NCI-H1105 treated with DMSO at 0.1 percent for 48 hours (cell line): ENCODE data around the gene KCTD16.

Experiments
- DNase-seq: peaks from one replicate; lab custom pipeline; 2025; lab: John Stamatoyannopoulos, UW

Gene KCTD16

DNA sequence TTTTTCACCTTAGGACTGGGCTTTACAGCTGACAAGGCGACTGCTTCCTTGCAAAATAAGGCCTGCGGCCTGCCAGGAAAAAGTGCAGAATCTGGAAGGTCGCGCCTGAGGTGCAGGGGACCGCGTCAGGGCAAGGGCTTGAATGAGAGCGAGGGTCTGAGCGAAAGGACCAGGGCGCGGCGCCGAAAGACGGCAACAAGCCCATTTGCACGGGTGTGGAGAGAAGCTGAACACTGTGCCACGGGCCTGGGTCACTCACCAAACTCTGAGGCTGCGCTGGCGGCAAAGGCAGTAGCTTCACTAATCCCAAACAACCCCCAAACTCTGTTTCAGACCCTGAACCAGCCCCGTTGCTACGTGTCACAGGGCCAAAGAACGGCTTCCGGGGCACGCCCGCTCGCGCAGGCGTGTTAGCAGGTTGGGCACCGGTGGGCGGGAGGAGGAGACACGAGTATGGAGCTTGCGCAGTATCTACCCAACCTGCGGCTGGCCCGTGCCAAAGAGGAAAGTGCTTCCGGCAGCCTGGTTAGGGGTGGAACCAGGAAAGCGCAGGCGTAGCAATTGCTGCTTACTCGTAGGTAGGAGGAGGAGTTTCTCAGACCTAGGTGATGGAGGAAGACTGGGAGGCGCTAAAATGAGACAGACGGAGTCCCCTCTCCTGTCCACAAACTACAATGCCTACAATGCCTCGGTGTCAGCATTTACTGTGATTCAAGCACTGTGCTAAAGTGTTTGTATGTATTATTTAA is at the start of gene KCTD16, which contains the start of gene YIPF5:
Gene KCTD16, plus strand, starts transcription at position 598 of the 749 bp plus-strand sequence.
Gene YIPF5, minus strand, starts transcription at position 384 of the 749 bp plus-strand sequence. CDS start 704 bp downstream, outside the sequence.
- DNase-seq, result peak; percentile 94

DNA sequence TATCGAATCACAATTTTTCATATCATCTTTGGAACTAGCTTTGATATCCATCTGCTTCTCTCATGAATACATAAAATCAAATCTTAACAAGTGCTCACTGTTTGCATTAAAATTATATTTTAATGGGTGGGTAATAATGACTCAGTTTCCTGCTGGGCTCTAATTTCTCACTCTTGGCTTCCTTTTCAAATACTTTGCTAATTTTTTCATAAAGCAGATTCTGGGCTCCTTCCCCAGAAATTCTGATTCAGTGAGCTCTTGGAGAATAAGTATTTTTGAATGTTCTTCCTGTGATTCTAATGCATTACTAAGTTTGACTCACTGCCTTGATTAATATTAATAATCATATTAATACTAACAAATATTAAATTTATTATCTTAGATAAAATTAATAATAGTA is 49.1 kb upstream of the KCTD16 start:
- DNase-seq, result no peak

DNA sequence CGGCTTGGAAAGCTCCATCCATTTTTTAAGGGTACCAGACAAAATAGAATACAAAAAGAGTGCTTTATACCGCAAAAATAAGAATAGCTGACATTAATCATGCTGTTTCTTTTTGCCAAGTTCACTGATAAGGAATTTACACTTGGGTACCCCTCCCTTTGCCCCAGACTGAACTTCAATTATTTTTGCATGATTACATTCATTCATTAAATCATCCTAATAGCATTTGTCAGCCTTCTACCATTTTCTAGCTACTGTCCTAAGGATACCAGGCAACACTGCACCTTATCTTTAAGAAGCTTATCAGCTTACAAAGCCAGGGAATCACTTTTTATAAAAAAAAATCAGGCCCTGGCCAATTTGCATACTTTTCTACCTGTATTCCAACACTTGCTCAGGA is 48.6 kb upstream of the KCTD16 start:
- no peak for DNase-seq

DNA sequence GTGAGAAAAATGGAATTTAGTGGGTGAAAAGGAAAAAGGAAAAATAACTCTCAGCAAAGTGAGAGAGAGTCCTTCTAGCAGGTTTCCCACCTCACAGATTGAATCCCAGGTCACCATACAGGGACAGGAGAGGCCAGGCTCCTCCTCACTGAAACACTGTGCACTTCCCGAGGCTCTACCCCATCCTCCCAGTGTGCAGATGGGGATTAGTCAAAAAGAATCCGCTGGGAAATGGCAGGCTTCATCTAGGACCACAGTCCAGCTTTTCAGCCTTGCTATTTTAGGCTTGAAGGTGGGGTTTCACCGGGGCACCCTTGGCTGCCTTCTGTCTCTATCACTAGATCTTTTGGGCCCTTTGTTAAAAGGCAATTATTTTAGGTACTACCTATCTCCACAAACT is 48.0 kb upstream of the KCTD16 start:
- no peak for DNase-seq

DNA sequence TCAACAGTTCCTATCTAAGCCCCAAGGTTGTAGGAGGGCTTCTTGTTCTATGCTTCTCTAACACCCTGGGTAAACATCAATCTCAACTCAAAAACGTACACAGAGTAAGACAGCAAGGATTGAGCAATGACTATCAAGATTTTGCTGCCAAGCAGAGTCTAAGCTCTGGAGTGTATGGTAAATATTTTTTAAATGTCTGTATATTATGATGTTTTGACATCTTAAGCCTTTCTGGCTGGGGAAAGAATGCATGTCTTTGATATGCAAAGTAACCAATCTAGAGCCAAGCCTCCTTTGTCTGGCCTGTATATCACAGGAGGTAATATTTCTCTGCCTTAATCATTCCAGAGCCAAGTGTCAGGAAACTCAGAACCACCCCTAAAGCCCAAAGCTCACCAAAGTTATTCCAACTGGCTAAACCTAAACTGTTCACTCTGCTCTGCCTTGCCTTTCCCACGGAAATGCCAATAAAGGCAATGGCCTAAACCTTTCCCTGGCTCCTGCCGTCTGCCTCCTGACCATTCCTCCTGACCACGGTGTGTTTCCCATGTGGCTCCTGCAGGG is 45.4 kb upstream of the KCTD16 start:
- no peak for DNase-seq

DNA sequence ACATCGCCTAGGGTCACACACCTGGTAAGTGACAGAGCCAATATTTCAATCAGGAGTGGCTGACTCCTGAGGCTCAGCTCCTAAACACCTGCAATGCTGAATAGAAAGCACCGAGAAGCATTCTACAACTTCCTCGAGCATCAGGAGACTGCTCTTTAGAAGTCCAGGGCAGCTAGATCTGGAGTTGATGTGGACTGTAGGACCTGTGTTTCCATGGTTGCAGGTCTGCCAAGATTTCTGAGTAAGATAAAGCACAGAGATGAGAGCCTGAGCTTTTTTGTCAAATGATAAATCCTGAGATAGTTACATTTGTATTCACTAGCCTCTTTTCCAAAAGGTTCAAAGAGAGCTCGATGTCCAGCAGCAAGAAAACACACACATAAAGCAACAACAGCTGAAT is 44.0 kb upstream of the KCTD16 start:
- no peak for DNase-seq

DNA sequence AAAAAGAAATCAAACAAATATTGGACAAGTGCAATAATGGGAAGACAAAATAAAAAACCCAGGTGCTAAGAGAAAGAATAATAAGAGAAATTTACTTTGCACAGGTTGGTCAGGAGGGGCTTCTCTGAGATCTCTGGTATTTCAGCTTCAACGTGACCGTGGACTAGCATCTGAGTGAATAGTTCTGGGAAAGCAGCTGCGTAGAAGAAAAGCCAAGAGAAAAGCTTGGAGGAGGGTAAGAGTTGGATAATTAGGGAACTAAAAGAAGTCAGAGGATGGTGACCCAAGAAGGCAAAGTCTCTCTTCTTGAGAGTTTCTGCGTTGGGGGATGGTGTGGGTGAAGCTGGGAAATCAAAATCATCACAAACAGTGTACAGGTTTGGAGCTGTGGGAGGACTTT is 41.8 kb upstream of the KCTD16 start:
- no peak for DNase-seq

DNA sequence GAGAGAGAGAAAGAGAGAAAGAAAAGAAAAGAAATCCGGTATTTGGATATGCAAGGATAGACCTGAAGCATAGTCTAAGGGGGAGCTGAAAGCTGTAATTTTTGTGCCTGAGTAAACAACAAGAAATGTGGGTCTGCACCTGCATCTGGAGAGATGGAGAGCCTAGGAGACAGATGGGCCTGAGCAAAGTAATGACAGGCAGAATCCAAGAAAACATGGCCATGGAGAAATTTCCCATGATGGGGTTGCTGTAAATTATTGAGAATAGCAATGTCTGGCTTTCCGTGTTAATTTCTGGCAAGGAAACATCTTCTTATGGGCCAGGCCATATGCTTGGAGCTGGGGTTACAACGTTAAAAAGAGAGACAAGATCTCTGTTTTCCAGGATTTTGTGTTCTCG is 40.4 kb upstream of the KCTD16 start:
- DNase-seq, result no peak

DNA sequence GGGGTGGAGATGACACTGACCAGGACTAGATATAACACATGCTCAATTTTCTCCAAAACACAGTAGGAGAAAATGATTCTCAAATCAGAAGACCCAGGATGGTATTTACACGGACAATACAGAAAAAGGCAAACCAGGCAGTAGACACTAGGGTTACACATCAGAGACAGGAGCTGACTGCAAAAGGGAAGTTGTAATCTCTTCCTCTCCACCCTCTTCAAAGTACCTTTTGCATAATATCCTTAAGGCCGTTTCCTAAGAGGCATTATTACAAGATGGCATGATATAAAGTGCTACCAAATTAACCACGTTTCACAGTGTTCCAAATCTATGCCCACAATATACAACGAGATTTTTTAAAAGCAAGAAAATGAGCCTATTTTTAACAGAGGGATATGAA is 39.4 kb upstream of the KCTD16 start:
- no peak for DNase-seq

DNA sequence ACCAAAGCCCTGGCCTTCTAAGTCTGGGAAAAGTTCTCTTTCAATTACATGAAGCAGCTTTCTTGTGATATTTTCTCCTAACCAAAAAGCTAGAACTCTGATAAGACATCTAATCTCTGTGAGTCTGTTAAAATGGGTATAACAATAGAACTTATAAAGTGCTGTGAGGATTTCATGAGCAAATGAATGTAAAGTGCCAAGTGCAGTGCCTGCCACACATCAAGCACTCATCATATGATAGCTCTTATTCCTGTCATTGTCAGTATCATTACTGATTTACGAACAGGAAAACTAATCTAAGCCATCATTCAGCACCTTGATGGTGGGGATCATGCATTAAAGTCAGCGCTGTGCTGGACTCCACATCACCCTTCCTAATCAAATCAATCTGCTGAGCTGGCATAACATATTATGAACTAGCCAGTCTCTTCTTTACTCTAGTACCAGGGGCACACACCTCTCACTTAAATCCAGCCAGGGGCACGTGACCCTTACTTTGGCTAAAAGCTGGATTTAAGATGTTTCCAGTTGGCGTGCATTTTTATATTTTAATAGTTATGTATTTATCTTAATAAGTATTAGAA is 37.5 kb upstream of the KCTD16 start:
- DNase-seq, result no peak

DNA sequence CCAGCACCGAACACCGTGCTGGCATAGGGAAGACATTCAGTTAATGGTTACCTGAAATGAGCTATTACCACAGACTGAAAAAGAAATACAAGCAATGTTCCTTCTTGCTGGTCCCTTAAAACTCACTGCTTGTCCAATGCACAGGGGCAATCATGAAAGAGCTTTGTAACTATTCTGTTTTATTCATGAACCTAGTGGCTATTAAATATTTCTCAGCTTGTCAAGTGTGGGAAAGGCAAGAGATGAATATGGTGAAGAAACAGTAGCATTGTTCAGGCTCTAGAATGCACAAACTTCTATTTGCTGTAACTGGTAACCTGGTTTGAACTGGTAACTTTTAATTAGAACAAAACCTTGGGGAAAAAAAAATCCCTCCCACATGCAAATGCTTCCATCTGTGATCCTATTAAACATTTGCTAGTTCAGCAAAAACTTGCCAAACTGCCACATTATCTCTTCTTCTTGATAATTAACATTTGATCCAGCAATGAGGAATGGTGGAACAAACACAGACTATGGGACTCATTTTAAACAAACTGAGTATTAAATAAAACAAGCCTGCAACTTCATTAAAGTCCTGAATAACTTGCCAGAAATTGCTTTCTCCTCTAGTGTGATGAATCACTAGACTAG is 36.4 kb upstream of the KCTD16 start:
- DNase-seq, result no peak

DNA sequence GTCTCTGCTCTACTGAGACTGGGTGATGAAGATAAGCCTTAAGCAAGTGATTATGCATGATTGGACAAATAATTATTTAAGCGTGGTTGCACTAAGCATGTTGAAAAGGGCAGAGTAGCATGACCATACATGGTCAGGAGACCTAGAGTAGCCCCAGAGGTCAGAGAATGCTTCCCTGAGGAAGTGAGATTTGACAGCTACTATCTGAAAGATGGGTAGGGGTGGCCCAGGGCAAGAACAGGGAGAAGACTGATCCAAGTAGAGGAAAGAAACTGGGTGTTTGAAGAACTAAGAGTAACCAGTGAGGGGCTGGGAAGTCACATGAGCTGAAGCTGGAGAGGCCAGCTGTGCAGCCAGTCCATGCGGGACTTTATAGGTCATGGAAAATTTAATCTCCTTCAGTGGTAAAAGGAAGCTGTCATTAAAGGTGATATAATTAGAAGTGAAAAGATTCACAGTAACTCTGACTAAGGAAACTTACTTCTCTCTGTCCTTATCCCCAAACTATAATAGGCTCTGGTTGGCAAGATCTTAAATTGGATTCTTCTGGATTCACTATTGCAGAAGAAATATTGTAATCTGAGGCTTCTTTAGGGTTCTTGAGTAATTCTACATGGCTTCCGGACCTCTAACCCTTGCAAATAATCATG is 35.4 kb upstream of the KCTD16 start:
- DNase-seq, result no peak

DNA sequence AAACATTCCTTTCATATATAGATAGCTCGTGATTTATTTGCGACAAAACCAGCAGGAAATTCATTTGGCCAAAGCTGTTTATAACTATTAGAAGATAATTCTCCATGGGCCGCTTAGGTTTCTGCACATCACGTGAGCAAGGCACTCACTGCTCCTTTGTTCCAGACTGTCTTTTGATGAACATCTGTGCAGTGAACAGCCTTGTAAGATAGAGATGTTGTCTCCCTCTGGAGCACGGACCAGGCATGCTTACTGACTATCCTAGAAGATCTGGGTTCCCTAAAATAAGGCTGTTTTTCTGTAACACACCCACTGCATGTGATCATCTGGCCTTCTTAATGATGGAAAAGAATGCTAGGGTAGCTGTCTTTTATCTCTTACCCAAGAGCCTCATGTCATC is 31.1 kb upstream of the KCTD16 start:
- DNase-seq, result no peak

DNA sequence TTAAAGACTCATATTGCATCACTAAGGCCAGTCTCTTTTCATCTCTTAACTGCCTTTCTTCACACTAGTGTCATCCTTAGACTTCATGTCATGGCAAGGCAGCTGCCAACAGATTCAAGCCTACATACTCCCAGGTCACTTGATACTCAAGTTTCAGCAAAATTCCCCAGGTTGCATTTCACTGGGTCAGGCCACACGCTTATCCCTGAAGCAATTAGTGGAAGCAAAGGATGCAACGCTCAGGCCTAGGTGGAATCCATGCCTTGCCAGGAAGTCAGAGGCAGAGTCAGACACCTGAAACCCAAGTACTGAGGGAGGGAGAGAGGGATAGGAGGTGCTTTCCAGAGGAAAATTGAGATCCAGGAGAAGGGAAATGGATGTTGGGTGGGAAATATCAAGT is 29.1 kb upstream of the KCTD16 start:
- DNase-seq, result no peak

DNA sequence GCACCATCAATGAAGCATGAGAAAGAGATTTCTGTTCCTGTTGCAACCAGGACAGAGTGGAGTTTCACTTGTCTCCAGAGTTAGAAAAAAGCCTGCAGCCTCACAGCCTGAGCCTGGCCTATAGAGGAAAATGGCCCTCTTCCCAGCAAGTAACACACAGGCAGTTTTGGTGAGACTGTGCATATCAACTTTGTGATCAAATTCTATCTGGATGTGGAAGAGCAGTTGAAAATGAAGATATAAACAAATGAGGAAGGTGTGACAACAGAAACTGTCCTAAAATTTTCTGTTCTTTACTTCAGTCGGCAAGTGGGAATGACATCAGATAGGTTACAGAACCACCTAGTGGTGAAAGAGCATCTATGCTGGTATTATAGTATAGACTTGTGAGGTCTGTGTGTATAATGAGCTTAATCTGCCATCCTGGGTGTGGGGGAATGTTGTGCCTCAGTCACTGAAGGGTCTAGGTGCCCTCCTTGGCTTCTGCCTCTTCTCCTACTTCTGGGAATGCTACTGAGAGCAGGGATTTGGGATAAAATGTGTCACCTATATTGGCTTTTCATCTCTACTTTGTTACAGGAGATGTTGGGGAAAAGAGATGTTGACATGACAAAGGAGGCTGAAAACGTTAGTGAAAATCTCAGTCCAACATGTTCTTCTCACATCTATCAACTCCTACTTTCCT is 28.4 kb upstream of the KCTD16 start:
- peak; percentile 35 for DNase-seq

DNA sequence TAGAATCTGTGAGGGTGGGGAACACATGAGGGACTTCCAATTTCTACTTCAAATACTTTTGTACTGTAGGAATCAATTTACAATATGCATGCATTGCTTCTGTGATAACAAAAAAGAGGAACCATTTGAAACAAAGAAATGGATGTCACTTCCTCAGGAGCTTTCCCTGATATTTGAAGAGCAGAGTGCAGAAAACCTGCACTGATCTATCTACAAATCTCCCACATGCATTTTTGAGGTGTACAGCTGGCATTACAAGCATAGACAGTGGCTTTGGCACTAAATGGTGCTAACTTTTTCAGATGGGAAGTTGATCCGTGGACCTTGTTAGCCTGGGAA is 27.9 kb upstream of the KCTD16 start:
- no peak for DNase-seq

DNA sequence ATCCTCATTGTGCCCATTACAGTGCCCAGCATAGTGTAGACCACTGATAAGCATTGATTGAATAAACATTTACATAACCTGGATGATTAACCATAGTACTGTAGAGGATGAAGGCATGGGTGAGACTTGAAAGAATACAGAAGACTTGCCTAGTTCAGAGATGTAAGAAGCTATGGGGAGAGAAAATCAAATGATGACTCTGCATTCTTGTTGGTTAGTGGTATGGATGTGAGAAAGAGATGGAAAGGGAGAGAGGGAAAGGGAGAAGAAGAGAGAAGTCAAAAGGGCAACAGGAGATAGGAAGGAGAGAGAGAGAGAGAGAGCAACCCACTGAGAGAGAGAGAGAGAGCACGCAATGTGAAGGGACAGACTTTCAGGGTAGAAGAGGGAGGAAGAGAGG is 27.0 kb upstream of the KCTD16 start:
- DNase-seq, result no peak

DNA sequence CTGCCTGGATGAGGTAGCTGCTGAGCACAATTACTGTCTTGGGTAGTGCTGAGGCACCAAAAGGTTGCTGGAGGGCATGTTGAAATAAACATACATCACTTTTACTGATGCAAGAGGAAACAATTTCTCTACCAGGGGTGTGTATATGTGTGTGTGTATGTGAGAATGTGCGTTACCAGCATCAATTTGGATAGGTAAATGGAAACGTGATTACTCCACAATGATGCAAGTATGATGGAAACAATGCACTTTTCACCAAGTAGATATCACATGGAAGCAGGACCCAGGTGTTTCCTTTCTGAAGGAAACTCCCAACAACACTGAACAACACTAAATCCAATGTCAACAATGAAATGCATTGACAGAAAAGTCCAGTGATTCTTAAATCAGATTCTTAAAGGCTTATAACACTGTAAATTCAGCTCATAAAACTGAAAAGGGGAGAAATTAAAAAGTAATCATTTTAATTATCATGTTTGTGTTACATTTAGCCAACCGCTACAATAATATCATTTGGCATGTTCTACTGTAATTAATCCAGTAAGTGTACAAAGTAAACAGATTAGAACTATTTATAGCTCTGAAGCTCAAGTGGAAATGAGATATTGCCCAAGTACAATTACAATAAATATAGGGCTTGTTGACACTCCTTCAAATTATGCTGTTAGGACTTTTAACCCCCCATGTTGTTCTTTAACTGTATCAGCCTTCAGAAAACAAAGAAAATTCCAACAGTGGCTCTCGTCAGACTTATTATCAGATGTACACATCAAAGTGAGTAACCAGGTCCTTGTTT is 25.5 kb upstream of the KCTD16 start:
- DNase-seq, result peak; percentile 86

DNA sequence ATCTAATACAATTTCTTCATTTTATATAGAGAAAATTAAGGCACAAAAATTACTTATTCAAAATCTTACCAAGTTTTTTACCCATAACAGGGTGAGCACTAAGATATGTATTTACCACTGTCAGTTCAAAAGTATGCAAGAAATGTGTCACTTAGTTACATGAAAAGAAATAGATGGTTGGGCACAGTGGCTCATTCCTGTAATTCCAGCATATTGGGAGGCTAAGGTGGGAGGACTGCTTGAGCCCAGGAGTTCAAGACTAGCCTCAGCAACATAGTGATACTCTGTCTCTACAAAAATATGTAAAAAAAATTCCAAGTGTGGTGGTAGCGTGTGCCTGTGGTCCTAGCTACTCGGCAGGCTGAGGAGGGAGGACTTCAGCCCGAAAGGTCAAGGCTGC is 19.6 kb upstream of the KCTD16 start:
- DNase-seq, result no peak

DNA sequence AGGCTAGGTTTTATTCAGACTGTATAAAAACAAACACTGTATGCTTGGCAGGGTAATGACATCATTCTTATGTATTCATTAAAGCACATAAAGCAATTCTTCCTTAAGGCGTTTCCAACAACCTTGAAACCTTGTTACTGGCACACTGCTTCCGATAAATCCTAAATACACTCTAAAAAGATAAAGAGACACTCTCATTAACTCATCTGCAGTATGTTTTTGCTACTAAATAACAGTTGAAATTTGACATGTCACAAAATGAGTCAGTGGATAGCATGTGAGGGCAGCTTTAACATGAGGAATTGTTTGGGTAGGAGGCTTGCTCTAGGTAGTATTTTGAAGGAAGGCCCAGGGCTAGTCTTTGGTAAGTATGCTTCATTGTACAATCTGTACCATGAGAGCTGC is 13.9 kb upstream of the KCTD16 start:
- no peak for DNase-seq

DNA sequence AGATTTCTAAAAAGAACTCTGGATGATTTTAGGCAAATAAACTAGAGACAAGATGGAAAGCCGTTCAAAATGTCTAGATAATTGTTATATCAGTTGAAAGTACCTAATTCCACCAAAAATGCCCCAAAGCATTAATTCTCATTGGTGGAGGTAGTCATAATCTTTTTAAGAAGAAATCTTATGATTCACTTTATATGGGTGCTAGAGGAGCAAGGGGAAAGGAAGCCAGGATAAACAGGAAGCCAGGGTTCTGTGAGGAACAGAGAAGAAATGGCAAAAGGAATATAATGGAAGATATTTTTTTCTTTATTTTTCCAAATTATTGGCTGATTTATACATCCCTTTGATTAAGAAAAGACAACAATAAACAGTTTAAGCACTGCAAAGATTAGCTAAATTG is 8.0 kb upstream of the KCTD16 start:
- DNase-seq, result no peak
